Ovary (tissue), 3 donors: Measurements from ENCODE around the gene SDF2L1.

ENCODE experiments used
- CTCF ChIP-seq, 3 donors: fragments of 450-650 bp in 2 of 3; fragments of 200-600 bp in 1 of 3; IDR thresholded peaks; one replicate each; pipeline versions ENCODE4 v1.5.1 to v1.8.0; 2016 to 2022; ENCODE audit warnings: antibody characterized with exemption in 3 of 3, mild to moderate bottlenecking in 1 of 3
- POLR2A ChIP-seq: fragments of 450-650 bp; IDR thresholded peaks from one replicate; pipeline ENCODE4 v1.6.1; 2017; ENCODE audit warnings: antibody characterized with exemption, mild to moderate bottlenecking, moderate library complexity
- donor health status: DM: no; HTN: no; CAD: no.

DNA sequence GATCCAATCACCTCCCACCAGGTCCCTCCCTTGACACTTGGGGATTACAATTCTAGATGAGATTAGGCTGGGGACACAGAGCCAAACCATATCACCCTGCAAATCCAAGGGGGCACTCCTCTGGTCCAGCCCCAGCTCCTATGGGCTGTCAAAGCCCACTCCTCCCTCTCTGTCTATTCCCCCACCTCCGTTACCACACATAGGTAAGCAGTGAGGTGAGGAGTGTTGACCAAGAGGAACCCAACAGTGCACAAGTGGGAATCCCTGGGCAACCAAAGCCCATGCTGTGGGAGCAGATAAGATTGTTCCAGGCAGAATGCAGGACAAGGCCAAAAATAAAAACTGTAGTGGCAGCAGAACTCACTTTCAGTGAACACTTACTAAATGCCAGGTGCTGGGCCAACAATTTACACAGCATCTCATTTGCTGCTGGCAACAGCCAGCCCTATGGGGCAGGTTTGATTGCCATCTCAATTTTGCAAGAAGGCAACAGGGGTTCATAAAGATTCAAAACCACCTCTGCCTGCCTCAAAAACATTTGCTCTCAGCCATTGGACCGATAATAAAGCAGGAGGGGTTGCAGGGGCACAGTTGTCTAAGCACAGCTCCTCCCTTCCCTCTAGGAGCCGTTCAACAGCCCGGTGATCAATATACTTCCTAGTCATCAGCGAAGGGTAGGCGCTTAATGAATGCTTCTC is 8.9 kb downstream of the SDF2L1 start:
- TF ChIP-seq CTCF (IDR thresholded peaks at IDR 0.05) (no peak), POLR2A (no peak)
